Suppressor macrophage treated with lipopolysaccharide for 4 hours (primary cell): ENCODE results near the gene IL17B.

Source experiments
- DNase-seq: peaks from one replicate; pipeline ENCODE4 v3.0.0-alpha.2; 2020

IL17B gene

DNA sequence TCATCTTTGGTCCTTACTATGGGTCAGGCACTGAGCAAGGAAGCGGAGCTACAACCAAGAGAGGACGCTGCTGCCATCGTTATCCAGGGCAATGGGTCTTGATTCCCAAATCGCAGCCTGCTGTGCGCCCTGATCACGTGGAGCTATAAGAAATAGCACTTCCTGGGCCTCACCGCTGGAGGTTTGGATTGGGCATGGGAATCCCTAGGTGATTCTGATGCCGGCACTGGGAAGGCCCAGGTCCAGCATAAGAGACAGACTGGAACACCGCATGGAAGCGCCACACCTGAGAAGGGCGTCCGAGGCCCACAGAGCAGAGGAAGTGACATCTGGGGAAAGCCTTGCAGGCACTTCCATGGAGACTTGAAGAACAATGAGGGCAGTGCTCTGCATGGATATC is 3.0 kb downstream of the IL17B start:
- DNase-seq: no peak

DNA sequence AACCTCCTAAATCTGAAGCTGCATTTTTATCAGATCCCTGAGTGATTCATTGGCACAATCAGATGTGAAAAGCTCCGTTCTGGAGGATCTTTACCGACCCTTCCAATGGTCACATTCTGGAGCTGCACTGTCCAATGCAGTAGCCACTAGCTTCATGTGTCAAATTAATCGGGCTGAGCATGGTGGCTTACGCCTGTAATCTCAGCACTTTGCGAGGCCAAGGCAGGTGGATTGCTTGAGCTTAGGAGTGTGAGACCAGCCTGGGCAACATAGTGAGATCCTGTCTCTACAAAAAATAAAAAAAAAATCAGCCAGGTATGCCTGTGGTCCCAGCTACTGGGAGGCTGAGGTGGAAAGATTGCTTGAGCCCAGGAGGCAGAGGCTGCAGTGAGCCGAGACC is 3.7 kb downstream of the IL17B start:
- no peak for DNase-seq

DNA sequence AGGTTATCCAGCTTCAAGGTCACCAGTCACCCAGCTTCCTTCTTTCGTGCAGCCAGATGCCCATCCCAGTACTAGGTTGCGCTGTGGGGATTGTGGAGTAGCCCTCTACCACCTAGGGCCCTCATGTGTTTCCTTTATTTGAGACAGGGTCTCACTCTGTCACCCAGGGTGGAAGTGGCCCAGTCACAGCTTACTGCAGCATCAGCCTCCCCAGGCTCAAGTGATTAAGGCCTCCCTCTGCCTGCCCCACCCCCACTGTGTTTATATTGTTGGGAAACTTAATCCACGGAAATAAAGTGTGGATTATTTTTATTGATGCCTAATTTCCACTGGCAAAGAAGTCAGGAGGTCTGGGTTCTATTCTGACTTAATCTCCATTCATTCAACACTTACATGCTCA is 4.3 kb downstream of the IL17B start:
- no peak for DNase-seq

DNA sequence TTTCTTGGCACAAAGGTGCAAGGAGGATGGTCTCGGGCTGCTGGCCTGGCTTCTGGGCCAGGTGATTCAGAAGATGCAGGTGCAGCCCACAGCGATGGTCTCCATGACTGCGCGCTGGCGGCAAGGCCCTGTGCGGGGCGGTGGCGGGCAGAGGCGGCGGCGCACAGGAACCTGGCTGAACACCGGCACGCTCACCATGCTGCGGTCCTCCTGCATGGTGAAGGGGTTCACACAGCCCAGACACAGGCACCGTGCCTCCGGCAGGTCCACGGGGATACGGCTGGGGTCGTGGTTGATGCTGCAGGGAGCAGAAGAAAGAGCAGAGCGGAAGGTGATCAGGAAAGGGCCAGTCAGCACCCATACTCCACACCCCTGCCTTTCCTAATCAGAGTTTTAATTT is 4.8 kb downstream of the IL17B start:
- no peak for DNase-seq

DNA sequence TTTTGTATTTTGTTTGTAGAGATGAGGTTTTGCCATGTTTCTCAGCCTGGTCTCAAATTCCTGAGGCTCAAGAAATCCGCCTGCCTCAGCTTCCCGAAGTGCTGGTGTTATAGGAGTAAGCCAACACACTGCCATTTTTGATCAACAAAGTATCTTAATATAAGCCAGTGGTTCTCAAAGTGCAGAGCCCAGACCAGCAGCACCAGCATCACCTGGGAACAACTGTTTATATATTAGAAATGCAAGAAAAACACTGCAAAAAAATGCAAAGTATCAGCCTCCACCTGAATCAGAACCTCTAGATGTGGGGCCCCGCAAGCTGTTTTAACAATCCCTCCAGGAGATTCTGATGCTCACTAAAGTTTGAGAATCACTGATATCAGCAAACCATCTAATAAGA is 6.2 kb downstream of the IL17B start:
- DNase-seq: no peak

DNA sequence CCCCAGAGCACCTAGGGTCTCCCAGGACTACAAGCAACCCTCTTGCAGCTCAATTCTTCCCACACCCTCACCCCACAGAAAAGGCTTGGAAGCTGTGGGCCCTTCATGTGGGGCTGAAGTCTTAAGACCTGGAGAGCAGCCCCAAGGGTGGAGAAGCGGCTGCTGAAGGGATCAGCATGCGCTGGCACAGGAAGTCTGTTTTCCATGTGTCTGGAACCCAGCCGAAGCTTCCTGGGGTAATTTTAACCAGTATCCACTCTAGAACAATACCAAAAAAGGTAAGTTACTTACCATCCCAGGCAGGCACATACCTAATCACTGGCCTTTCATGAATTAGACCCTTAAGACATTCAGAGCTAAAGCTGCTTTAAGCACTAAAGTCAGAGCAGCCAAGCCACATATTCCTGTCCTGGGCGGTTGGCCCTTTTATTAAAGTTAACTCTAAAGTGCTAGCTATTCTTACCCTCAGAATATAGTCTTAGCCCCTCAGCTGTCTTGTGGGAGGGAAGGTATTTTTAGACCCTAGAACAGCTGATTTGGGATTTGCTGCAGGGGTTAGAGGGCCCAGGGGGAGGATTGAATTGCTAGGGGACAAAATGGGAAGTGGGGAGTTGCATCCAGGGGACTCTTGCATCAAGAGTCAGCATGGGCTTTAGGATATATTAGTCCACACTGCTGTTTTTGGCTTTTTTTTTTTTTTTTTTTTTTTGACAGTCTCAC is 6.9 kb downstream of the IL17B start:
- DNase-seq: no peak

DNA sequence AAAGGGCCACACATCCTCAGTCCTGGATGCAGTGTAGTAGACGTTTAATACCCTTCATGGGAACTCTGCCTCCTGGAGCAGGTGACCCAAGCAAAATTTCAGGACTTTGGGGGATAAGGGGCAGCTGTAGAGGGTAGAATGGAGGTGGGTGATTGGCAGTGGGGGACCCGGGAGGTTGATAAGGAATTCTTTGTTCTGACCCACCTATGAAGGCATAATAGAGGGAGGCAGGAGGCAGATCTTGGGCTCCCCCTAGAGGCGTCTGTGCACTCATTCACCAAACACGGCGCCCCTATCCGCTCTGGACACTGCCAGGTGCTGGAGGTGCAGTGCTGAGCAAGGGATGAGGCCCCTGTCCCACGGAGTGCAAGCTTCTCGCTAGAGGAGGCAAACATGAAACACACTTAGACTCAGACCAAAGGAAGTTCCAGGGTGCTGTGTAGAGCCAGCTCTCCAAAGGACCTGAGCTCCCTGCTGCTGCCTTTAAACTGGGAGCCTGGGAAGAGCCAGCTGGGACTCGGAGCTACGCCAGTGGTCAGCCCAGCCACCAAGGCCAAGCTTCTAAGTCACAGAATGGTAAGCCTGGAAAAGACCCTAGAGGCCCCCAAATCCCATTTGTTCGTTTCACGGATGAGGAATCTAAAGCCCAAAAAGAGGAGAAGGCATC is 7.7 kb downstream of the IL17B start:
- peak; percentile 69 for DNase-seq

DNA sequence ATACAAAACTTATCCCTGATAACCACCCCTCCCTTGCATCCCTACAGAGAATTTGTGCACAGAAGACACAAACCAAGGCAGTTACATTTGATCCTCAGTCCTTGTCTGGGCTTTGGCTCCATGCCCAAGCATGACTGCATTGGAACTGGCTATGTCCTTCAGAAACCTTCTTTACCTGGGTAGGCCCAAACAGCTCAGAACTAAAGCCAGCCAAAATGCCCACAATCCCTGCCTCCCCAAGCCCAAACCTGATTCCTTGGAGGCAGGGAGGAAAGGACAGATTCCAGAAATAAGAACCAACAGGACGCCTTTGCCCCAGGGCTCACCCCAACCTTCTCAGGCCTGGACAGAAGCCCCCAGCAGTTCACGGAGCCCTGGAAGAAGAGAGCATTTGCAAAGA is 8.2 kb downstream of the IL17B start:
- no peak for DNase-seq

DNA sequence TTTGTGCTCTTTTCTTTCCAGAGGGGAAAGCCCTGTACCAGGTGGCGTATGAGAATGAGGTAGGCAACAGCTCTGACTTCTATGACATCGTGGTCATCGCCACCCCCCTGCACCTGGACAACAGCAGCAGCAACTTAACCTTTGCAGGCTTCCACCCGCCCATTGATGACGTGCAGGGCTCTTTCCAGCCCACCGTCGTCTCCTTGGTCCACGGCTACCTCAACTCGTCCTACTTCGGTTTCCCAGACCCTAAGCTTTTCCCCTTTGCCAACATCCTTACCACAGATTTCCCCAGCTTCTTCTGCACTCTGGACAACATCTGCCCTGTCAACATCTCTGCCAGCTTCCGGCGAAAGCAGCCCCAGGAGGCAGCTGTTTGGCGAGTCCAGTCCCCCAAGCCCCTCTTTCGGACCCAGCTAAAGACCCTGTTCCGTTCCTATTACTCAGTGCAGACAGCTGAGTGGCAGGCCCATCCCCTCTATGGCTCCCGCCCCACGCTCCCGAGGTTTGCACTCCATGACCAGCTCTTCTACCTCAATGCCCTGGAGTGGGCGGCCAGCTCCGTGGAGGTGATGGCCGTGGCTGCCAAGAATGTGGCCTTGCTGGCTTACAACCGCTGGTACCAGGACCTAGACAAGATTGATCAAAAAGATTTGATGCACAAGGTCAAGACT is 11.0 kb downstream of the IL17B start:
- DNase-seq: no peak

DNA sequence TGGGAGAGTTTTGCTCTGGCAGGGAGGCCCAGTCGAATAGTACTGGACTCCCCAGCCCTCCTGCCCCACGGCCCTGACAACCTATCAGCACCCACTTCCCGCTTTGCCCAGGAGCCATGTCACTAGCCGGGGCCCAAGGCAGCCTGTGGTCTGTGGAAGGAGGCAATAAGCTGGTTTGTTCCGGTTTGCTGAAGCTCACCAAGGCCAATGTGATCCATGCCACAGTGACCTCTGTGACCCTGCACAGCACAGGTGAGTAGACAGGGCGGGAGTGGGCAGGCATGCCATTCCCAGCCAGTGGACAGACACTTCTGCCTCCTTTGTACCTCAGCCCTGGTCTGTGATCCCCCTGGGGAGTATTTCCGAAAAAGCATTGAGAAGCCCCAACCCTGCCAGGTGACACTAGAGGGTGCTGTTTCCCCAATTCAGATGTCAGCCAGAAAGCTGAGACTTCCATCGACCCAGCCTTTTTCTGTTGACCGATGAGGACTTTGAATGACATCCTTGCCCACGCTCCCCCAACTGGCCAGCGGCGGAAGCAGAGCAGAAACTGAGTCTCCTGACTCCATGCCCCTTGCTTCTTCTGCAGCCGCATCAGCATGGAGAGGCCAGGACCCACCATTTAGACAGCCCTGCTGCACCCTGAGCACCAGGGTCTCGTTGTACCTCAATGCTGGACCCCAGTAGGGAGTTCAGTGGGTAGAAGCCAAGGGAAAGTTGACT is 11.7 kb downstream of the IL17B start:
- DNase-seq: peak; percentile 65

DNA sequence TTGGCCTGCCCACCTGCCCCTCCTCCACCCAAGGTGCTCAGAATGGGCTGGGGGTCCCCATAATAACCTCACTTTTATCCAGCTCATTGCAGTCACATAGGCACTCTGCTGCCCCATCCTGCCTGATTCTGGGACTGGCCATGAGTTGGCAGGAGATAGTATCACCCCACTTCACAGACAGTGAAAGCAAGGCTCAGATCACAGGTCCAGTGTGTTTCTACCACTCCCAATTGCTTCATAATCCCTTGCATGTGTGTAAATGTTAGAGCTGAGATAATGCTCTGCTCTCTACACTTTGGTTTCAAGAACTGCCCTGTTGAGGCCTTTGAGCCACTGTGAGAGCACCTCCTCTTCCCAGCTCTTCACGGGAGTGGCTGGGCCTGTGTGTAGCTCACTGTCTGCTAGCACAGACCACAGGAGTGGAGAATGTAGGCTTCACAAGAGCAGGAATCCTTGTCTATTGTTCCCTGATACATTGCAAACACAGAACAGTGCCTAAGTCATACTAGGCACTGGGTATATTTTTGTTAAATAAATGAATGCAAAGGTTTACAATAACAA is 12.8 kb downstream of the IL17B start:
- no peak for DNase-seq

DNA sequence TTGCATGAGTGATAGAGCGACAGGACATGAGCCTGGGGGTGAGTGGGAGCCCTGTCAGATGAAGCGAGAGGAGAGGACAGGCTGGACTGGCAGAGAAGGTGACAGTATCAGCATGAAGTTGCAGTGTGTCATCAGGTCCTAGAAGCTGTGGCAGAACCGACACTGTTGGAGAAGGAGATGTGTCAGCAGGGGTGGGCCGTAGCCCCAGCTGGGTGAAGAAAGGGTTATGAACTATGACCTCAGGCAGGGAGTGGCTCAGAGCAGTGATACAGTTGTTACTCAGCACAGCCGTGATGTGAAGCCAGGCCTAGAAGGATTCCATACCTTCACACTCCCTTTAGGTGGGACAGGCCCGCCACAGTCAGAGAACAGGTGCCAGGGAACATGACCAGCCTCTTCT is 13.7 kb downstream of the IL17B start:
- no peak for DNase-seq

DNA sequence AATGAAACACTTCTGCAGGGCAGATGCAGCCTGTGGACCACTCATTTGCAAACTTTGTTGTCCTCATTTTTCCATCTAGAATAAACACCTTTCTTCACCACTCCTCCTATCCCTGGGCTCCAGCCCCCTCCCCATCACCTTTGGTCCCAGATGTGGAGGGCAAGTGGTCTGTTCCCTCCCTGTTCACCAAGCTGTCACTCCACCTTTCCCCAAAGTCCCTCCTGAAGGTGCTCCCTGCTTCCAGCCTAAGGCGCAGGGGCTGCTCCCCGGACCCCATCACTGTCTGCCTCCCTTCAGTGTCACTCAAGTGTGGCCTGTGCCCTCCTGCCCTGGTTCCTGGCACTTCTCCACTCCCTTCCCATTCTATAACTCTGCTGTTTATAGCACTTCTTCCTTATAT is 14.4 kb downstream of the IL17B start:
- DNase-seq: no peak

DNA sequence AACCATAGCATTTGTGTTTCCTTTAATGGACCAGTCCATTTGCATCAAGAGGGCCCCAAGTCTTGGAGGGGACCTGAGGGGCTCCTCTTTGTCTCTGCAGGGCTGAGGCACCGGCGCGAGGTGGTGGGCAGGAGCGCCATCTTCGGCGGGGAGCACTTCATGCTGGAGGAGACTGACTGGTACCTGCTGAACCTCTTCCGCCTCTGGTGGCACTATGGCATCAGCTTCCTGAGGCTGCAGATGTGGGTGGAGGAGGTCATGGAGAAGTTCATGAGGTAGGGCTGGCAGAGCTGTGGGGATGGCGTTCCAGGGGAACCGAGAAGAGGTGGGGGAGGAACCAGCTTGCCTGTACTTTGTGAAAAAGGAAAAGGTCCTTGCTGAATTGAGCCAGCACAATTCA is 15.2 kb downstream of the IL17B start:
- no peak for DNase-seq

DNA sequence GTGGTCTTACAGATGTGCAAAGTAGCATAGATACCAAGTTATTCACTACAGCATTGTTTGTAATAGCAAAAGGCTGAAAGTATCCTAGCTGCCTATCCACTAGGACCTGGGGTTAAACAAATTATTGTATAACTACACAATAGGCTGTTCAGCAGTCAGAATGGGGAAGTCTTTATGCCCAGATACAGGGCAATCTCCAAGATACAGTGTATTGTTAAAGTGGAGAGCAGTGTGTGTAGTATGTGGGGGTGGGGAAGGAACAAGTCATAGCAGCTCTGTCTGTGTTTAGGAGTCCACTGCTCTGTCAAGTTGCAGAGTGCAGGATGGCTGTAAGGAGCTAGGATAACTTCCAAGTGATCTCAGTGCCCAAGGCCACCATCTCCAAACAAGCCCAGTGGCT is 15.7 kb downstream of the IL17B start:
- no peak for DNase-seq

DNA sequence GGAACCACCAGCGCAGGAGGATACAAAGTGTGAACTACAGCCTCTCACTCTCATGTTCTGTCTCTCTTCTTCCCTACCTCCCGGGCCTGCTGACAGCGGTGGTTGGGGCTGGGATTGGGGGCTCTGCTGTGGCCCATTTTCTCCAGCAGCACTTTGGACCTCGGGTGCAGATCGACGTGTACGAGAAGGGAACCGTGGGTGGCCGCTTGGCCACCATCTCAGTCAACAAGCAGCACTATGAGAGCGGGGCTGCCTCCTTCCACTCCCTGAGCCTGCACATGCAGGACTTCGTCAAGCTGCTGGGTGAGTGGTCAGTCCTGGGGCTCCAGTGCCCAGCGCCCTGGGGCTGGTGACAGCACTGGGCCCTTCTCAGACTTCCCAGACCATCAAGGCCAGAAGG is 16.6 kb downstream of the IL17B start:
- DNase-seq: no peak

DNA sequence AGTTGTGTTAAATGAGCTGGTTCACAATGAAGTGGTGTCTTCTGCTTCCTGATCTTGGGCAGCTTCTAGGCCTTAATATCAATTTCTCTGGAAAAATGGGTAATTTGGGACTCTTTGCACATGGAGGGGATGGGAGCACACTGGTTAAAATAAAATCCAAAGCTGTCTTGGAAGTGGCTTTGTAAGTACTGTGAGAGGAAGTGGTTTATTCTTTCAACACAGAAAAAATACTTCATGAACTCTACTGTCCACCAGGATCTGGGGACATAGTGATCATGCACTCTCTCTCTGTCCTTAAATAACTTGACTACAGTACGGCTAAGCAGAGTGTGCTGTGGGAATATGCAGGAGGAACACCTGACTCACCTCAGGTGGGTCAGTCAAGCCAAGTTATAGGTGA is 18.8 kb downstream of the IL17B start:
- no peak for DNase-seq

DNA sequence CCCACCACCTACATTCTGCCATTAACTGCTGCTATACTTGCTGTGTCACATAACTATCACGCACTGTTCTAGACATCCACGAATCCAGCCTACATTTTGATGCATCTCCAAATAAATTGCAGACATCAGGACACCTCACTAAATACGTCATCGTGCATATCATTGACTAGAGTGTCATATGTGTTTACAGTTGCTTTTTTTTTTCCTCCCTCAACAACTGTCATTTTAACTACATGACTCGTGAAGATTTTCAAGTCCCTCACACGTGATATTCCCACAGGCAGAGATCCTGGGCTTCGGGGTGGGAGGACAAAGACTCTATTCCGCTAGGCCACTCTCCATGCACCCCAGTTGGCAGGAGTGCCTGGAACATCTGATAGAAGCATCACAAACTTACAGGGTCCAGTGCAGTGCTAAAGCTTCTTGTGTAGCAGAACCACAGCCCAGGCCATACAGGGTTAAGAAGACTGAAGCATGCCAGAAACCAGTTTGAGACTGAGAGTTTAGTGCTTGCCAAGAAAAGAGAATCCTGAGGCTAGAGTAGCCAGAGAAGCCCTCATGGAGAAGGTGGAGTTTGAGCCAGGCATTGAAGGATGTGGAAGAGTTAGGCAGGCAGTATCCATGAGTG is 20.1 kb downstream of the IL17B start:
- DNase-seq: no peak

DNA sequence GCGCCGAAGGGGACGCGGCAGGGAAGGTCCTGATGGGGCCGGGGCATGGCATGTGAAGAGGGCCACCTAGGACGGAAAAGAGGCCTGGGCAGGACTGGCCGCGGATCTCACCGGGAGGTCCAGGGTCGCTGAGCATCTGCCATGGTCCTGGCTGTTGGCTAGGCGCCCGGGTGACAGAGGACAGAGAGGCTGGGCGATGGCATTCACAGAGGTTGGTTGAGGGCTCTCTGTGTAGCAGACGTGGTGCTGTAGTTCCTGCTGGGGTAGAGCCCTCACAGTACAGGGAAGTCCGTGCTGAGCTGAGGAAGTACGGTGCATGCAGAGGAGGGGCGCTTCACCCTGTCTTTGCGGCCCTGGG is 20.8 kb downstream of the IL17B start:
- DNase-seq: peak; percentile 32

DNA sequence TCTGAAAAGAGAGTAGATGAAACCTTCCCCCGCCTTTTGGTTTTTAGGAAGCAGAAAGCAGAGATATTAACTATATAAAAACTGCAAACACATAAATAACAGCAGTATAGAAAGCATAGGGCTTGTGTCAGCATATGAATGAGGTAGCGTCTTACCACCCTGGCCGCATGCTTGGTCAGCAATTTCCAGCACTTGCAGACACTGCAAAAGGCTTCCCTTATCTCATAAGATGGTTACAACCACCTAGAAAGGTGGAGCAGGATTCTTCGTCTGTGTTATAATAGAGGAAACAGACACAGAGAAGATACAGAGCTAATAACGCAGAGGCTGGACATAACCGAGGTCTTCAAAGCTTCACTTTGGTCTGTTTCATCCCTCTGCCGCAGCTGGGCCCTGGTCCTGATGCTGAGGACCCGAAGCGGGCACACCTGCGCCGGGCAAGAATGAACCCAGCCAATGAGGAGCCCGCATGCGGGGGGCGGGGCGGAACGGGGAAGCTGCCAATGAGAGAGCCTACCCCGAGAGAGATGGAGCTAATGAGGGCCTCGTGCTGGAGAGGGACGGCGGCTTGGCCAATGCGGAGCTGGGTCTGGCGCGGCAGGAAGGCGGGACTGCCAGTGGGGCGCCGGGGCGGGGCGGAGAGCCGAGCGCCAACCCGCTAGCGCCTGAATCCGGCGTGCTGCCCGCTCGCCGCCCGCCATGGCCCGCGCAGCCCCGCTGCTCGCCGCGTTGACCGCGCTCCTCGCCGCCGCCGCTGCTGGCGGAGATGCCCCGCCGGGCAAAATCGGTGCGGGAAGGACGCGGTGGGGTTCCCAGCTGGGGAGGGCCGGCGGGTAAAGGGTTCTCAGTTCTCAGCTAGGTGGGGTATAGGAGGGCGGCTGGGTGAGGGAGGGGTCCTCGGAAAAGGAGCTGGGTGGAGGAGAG is 21.5 kb downstream of the IL17B start, which contains the start of gene PCYOX1L:
PCYOX1L (plus strand) TSS at position 677 of the 924 bp plus-strand sequence; CDS start at position 700, 23 bp downstream.
- DNase-seq: peak; percentile 95

DNA sequence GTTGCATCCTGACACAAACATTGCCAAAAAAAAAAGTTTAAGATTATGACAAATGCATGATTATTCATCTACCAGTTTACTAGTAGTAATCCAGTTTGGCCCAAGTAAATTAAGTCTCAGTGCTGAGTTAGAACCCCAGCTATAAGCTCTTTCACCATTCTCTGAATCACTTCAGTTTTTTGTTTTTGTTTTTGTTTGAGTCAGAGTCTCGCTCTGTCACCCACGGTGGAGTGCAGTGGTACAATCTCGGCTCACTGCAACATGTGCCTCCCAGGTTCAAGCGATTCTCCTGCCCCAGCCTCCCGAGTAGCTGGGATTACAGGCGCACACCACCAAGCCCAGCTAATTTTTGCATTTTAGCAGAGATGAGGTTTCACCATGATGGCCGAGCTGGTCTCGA is 22.7 kb downstream of the IL17B start:
- no peak for DNase-seq

DNA sequence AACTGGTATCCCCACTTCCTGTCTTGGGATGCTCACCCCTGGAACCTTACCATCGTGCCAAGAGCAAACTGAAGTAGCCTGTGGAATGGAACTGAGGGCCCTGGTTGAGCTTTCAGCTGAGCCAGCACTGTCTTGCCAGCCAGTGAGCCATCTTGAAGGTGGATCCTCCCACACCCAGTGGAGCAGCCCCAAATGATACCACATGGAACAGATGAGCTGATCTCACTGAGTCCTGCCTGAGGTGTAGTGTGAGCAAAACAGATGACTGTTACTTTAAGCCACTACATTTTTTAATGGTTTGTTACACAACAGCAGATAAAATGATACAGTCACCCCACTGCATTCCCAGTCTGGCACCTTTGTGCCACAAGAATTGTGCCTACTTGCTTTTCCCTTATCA is 23.4 kb downstream of the IL17B start:
- DNase-seq: no peak
